Measurements from ENCODE around the gene CD72. TPM values are rescaled to one million over a fixed set of nuclear protein-coding genes. Genes with fewer than 3 reads are reported as not detected.
A peak's percentile ranks its signal among the peaks of the same experiment; 100 is the strongest.

Gene CD72
- polyA plus RNA-seq, 2 of the 4 experiments (the other 2 are of a cell fraction) = 0.44 to 1.2 TPM

DNA sequence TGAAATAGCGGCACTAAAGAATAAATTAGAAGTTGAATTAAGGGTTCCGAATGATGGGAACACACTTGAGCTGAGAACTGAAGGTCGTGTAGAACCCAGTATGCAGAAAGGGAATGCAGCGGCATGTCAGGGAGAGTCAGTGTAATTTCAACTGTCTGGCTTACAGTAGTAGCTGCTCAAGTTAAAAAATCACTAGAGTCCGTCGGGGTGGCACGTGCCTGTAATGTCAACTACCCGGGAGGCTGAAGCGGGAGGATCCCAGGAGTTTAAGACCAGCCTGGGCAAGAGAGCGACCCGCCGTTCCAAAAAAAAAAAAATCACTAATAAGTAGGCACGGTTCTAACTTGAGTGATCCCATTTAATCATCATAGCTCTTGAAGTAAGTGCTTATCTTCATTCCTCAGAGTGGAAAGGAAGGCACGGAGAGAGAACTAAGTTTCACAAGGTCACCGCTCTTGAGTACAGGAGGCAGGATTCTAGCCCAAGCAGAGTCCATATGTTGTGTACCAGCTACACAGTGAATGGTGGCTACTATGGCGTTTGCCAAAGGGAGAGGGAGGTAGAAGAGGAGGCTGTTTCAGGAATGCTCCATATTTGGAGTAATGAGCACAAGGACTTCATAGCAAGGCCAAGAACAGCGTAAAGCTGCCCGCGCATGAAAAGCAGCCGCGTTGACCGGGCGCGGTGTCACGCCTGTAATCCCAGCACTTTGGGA, 38.8 kb upstream of the CD72 start:
- no peak for FAIRE-seq
- DNase-seq (ENCODE audit: low read depth in 1 of 2, low spot score in 1 of 2) = no peak
- Histone ChIP-seq H3K4me2 (peak overlapping the region; percentile 83), H3K4me1 (peaks cover 33% of the 10 kb centered on the region), H3K9me3 (no peaks in the 10 kb centered on the region), H3K4me3 (peak overlapping the region; percentile 39), H3K27ac (peak overlapping the region; percentile 65 to 98)
- CTCF ChIA-PET = interaction anchor here (1.1 to 21.5 kb wide), 14 partner anchors 8 to 238 kb away, joined by 3 to 498 read pairs (median 9); partner anchors contain the start of genes ARHGEF39, CA9, CREB3 and TLN1
- WGBS (ENCODE audit: missing lambda C conversion rate) = 46% methylated on average over 25 of the region's 25 CpGs
- peak; percentile 19 to 44 for ATAC-seq
- TF ChIP-seq HOXA7 (CRISPR knock-in tag; IDR thresholded peaks at IDR 0.05) (no peak), KDM5A (IDR thresholded peaks at IDR 0.05) (no peak), ZC3H11A (IDR thresholded peaks at IDR 0.05) (no peak), JUN (IDR thresholded peaks at IDR 0.05) (no peak), POLR2AphosphoS2 (conservative IDR thresholded peaks at IDR 0.05; ENCODE audit: low read length) (no peak), FOXS1 (CRISPR knock-in tag; IDR thresholded peaks at IDR 0.05) (no peak), CEBPB (IDR thresholded peaks at IDR 0.05) (no peak), EHF (CRISPR knock-in tag; IDR thresholded peaks at IDR 0.05) (no peak), REST (IDR thresholded peaks at IDR 0.05) (no peak), NFE2L2 (conservative IDR thresholded peaks at IDR 0.05; ENCODE audit: low read length) (no peak)
- TF ChIP-seq, protein P1, sequence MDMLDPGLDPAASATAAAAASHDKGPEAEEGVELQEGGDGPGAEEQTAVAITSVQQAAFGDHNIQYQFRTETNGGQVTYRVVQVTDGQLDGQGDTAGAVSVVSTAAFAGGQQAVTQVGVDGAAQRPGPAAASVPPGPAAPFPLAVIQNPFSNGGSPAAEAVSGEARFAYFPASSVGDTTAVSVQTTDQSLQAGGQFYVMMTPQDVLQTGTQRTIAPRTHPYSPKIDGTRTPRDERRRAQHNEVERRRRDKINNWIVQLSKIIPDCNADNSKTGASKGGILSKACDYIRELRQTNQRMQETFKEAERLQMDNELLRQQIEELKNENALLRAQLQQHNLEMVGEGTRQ (IDR thresholded peaks at IDR 0.05) = no peak
- POLR2A ChIA-PET = interaction anchor here (1.0 to 3.1 kb wide), 9 partner anchors 11 to 139 kb away, joined by 3 to 38 read pairs (median 7); partner anchors contain the start of genes CREB3, GBA2, RGP1 and TESK1

GRCh38 chr9:35656348-35656747, 38.1 kb upstream of the CD72 start:
- DNase-seq (ENCODE audit: low read depth in 1 of 2, low spot score in 1 of 2) (no peak), ATAC-seq (no peak), FAIRE-seq (no peak)
- no peak overlapping the region for H3K27ac ChIP-seq
- H3K4me1 ChIP-seq = peaks cover 39% of the 10 kb centered on the region
- POLR2A ChIA-PET = interaction anchor here (3.1 kb wide), 1 partner anchor 75 kb away, joined by 38 read pairs; the partner anchor contains the start of genes CREB3 and TLN1
- no peak overlapping the region for H3K4me2 ChIP-seq
- no peaks in the 10 kb centered on the region for H3K9me3 ChIP-seq
- 92% methylated on average over 17 of the region's 17 CpGs for WGBS (ENCODE audit: missing lambda C conversion rate)
- TF ChIP-seq ZNF302 (CRISPR knock-in tag; IDR thresholded peaks at IDR 0.05) (no peak), POLR2A (IDR thresholded peaks at IDR 0.05; ENCODE audit: low read length) (no peak), ZSCAN20 (CRISPR knock-in tag; IDR thresholded peaks at IDR 0.05) (no peak), KDM1A (IDR thresholded peaks at IDR 0.05; ENCODE audit: low read depth) (no peak), GATA3 (IDR thresholded peaks at IDR 0.05; ENCODE audit: borderline replicate concordance) (no peak), CHD4 (IDR thresholded peaks at IDR 0.05; ENCODE audit: borderline replicate concordance) (no peak), HOXB5 (CRISPR knock-in tag; IDR thresholded peaks at IDR 0.05) (no peak), KDM5A (IDR thresholded peaks at IDR 0.05) (no peak), TP53 (CRISPR knock-in tag; IDR thresholded peaks at IDR 0.05) (no peak), HEYL (CRISPR knock-in tag; IDR thresholded peaks at IDR 0.05) (no peak), RARB (CRISPR knock-in tag; IDR thresholded peaks at IDR 0.05) (no peak), MYC (IDR thresholded peaks at IDR 0.05; ENCODE audit: borderline replicate concordance, low read length) (no peak), HES2 (IDR thresholded peaks at IDR 0.05) (no peak), RAD21 (conservative IDR thresholded peaks at IDR 0.05 in 1 of 2, IDR thresholded peaks at IDR 0.05 in 1 of 2) (no peak), MAFK (IDR thresholded peaks at IDR 0.05; ENCODE audit: partially characterized antibody) (no peak)
- CTCF ChIA-PET = interaction anchor here (1.2 to 21.5 kb wide), 11 partner anchors 9 to 239 kb away, joined by 3 to 498 read pairs (median 6); partner anchors contain the start of genes ARHGEF39, CA9, CREB3 and TLN1
- no peak overlapping the region for H3K4me3 ChIP-seq

Data from A549 (cell line).